ENCODE results near the gene BMP2K.
A peak's percentile ranks its signal among the peaks of the same experiment; 100 is the strongest.

BMP2K gene

GRCh38 chr4:78938868-78939666 lies 162.9 kb downstream of the BMP2K start, which contains the start of gene PAQR3:
Gene PAQR3 (minus strand): TSS chr4:78939438. CDS start chr4:78939224, 214 bp downstream.
- Mint-ChIP-seq H3K4me3 (peak within 1 kb of the TSS; percentile 92), H3K27me3 (peaks cover 16% of the 10 kb centered on the region), H3K27ac (peak within 1 kb of the TSS; percentile 76), H3K36me3 (ENCODE audit: low read depth) (peaks cover 16% of the 10 kb centered on the region), H3K4me1 (ENCODE audit: low read depth) (peaks cover 41% of the 10 kb centered on the region), H3K9me3 (no peaks in the 10 kb centered on the region)

GRCh38 chr4:78939667-78940008 lies 163.5 kb downstream of the BMP2K start:
- Mint-ChIP-seq H3K27me3 (peaks cover 21% of the 10 kb centered on the region), H3K4me3 (peak overlapping the region; percentile 86), H3K4me1 (ENCODE audit: low read depth) (peaks cover 45% of the 10 kb centered on the region), H3K9me3 (no peaks in the 10 kb centered on the region), H3K27ac (peak overlapping the region; percentile 76), H3K36me3 (ENCODE audit: low read depth) (peaks cover 10% of the 10 kb centered on the region)

- Mint-ChIP-seq H3K4me1 (ENCODE audit: low read depth) (peaks cover 50% of the 10 kb centered on the region), H3K27ac (no peak overlapping the region), H3K36me3 (ENCODE audit: low read depth) (peaks cover 7% of the 10 kb centered on the region), H3K4me3 (no peak overlapping the region), H3K9me3 (no peaks in the 10 kb centered on the region), H3K27me3 (peaks cover 29% of the 10 kb centered on the region)
Observed at GRCh38 chr4:78940752-78941151, 164.6 kb downstream of the BMP2K start.

DNA sequence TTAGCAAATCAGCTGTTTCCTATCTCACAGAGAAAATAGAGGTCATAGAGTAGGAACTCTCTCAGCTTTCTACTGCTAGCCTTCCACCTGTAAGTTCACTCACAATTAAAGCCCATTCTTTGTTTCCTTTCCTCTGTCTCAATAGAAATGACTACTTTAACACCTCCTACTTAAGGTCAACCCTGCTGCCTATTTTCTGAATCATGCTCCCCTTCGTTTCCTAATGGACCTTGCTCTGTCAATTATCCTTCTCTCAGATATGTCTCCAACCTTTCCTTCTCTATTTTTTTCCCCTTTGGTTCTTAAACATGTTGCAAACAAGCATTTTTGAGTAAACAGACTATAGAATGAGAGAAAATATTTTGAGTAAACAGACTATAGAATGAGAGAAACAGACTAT lies 168.2 kb downstream of the BMP2K start:
- Mint-ChIP-seq H3K36me3 (ENCODE audit: low read depth) (no peaks in the 10 kb centered on the region), H3K4me1 (ENCODE audit: low read depth) (peaks cover 30% of the 10 kb centered on the region), H3K27ac (no peak overlapping the region), H3K27me3 (peaks cover 53% of the 10 kb centered on the region), H3K9me3 (no peaks in the 10 kb centered on the region), H3K4me3 (no peak overlapping the region)

- H3K27ac Mint-ChIP-seq = peak overlapping the region; percentile 18
- no peaks in the 10 kb centered on the region for H3K9me3 Mint-ChIP-seq
- peaks cover 53% of the 10 kb centered on the region for H3K27me3 Mint-ChIP-seq
- H3K4me1 Mint-ChIP-seq (ENCODE audit: low read depth) = peaks cover 19% of the 10 kb centered on the region
- no peaks in the 10 kb centered on the region for H3K36me3 Mint-ChIP-seq (ENCODE audit: low read depth)
- H3K4me3 Mint-ChIP-seq = no peak overlapping the region
Observed at GRCh38 chr4:78945651-78946179, 169.6 kb downstream of the BMP2K start.

- no peak overlapping the region for H3K4me3 Mint-ChIP-seq
- no peaks in the 10 kb centered on the region for H3K36me3 Mint-ChIP-seq (ENCODE audit: low read depth)
- H3K27me3 Mint-ChIP-seq = peaks cover 31% of the 10 kb centered on the region
- H3K9me3 Mint-ChIP-seq = no peaks in the 10 kb centered on the region
- no peak overlapping the region for H3K27ac Mint-ChIP-seq
- H3K4me1 Mint-ChIP-seq (ENCODE audit: low read depth) = peaks cover 9% of the 10 kb centered on the region
Observed at GRCh38 chr4:78949735-78950134, 173.6 kb downstream of the BMP2K start.

DNA sequence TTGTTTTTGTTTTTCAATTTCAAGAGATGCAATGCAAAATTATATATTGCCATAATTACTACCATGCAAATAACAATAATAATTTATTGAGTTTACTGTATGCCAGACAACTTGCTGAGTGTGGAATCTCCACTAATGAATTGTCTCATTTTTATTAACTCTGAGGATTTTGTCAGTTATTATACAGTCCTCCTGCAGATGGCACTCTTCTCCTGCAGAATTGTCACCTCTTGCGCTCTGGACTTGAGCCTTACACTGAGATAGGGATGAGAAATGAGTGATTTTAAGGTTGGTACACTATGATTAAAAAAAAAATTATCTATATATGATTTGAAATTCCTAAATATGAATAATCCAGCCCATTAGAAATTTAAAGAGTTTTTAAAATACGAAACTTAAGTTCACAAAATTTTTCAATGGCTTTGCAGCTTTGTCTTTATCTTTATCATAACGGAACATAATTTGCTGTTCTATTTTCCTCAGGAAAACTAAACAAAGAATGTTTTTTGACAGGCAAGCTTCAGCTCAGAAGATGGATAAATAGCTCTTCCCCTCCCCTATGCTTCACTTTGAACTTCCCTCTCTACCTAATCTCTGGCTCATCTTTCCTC lies 175.8 kb downstream of the BMP2K start:
- H3K36me3 Mint-ChIP-seq (ENCODE audit: low read depth) = no peaks in the 10 kb centered on the region
- H3K4me1 Mint-ChIP-seq (ENCODE audit: low read depth) = no peaks in the 10 kb centered on the region
- no peaks in the 10 kb centered on the region for H3K9me3 Mint-ChIP-seq
- H3K4me3 Mint-ChIP-seq = no peak overlapping the region
- no peak overlapping the region for H3K27ac Mint-ChIP-seq
- peaks cover 13% of the 10 kb centered on the region for H3K27me3 Mint-ChIP-seq

GRCh38 chr4:78953231-78953630 lies 177.1 kb downstream of the BMP2K start:
- Mint-ChIP-seq H3K36me3 (ENCODE audit: low read depth) (no peaks in the 10 kb centered on the region), H3K9me3 (no peaks in the 10 kb centered on the region), H3K27ac (no peak overlapping the region), H3K4me1 (ENCODE audit: low read depth) (no peaks in the 10 kb centered on the region), H3K27me3 (peaks cover 4% of the 10 kb centered on the region), H3K4me3 (no peak overlapping the region)

DNA sequence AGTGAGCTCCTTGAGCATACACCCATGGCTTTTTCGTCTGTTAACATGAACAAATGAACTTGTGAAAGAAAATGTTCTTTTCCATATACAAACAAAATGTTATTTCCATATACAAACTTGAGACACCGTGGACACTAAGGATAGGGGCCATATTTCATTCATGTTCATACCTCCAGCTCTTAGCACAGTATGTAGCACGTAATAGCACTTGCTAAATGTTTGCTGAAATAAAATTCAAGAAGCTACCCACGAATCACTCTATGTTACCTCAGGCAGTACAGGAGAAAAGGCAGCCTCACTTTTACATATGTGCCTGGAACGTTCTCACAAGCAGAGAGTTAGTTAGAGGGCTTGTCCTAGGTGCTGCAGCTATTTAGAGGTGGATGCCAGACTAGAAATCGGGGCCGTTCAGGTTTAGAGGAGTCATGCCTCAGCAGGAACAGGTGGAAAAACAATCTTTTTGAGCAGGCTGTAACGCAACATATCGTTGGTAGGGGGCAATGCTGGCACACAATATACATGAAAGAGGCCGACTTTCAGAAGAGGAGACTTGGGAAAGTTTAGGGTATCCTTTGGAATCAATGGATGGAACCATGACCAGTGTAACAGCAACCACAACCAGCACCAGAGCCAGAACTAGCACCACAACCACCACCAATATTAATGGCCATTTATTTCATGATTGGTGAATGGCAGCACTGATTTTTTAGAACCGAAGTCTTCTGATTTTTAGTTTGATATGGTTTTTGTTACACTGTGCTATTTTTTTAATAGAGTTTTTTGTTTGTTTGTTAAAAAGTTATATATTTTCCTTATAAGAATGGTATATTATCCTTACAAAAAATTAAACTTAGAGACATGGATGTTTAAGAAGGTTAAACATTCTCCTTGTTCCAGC lies 177.9 kb downstream of the BMP2K start:
- Mint-ChIP-seq H3K4me1 (ENCODE audit: low read depth) (no peaks in the 10 kb centered on the region), H3K27ac (no peak overlapping the region), H3K9me3 (no peaks in the 10 kb centered on the region), H3K36me3 (ENCODE audit: low read depth) (no peaks in the 10 kb centered on the region), H3K27me3 (peaks cover 3% of the 10 kb centered on the region), H3K4me3 (no peak overlapping the region)

DNA sequence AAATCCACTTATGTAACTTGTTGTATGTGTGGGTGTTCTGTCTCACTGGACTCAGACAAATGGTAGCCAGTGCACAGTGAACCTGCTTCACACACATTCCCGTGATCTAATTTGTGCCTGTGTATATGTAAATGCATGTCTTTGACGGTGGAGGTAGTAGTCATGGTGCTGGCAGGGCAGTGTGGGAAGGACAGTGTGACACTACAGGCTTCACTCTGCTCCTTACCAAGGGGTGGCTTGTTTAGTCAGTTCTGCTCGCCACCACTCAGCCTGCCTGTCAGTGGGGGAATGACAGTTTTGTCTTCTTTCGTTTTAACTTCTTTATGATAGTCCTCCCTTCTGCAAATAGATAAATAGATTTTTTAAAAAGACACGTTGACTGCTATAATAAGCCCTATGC lies 180.8 kb downstream of the BMP2K start:
- no peak overlapping the region for H3K27ac Mint-ChIP-seq
- peaks cover 3% of the 10 kb centered on the region for H3K27me3 Mint-ChIP-seq
- H3K9me3 Mint-ChIP-seq = no peaks in the 10 kb centered on the region
- no peaks in the 10 kb centered on the region for H3K4me1 Mint-ChIP-seq (ENCODE audit: low read depth)
- no peaks in the 10 kb centered on the region for H3K36me3 Mint-ChIP-seq (ENCODE audit: low read depth)
- H3K4me3 Mint-ChIP-seq = no peak overlapping the region

- H3K4me1 Mint-ChIP-seq (ENCODE audit: low read depth) = no peaks in the 10 kb centered on the region
- H3K27me3 Mint-ChIP-seq = peaks cover 3% of the 10 kb centered on the region
- no peaks in the 10 kb centered on the region for H3K36me3 Mint-ChIP-seq (ENCODE audit: low read depth)
- no peaks in the 10 kb centered on the region for H3K9me3 Mint-ChIP-seq
- no peak overlapping the region for H3K4me3 Mint-ChIP-seq
- H3K27ac Mint-ChIP-seq = no peak overlapping the region
Observed at GRCh38 chr4:78960926-78961325, 184.8 kb downstream of the BMP2K start.

Measured in stimulated activated naive CD8-positive, alpha-beta T cell treated with anti-CD3 and anti-CD28 coated beads, Interleukin-15, Interleukin-2, amounts not matched to agents 100 ng/mL and 50 ng/mL, for 24 hours (primary cell).